IMR-90 (cell line): ENCODE results near the gene TSC22D3. TPM values are rescaled to one million over a fixed set of nuclear protein-coding genes. Genes with fewer than 3 reads are reported as not detected.

Source experiments
- ATAC-seq: fragments of 200-7000 bp; cut with Tn5 transposase; 2 replicates; pipeline ENCODE4 v1.9.1; 2020; ENCODE audit warnings: low read depth, mild to moderate bottlenecking, moderate library complexity
- BruUV-seq: library from RNA; stranded (reverse); fragments of 400-500 nt; replicated peaks from 2 replicates; lab custom pipeline; 2021; lab: Mats Ljungman, UMichigan
- CTCF ChIA-PET: fragments of 300-600 bp; formaldehyde crosslinking; extraction: SDS; loops from one replicate; lab custom pipeline; 2021; ENCODE audit warnings: antibody characterized with exemption; lab: Yijun Ruan, JAX
- POLR2A ChIA-PET: fragments of 300-600 bp; sonication (Branson Sonifier 250); formaldehyde crosslinking; loops from one replicate; lab custom pipeline; 2022; ENCODE audit warnings: antibody characterized with exemption; ENCODE audit not compliant: unreplicated experiment; lab: Charles Lee
- DNase-seq: peaks from one replicate; pipeline ENCODE4 v3.0.0; 2013
- H2AFZ ChIP-seq: replicated peaks from 2 replicates; pipeline ENCODE3; 2013; ENCODE audit warnings: low read length, mild to moderate bottlenecking; ENCODE audit not compliant: poor library complexity
- H2AK5ac ChIP-seq: 2 replicates; pipeline ENCODE4 v1.6.1; 2013; ENCODE audit warnings: low read depth, low read length, inconsistent platforms
- H2AK9ac ChIP-seq: replicated peaks from 2 replicates; pipeline ENCODE3; 2013; ENCODE audit warnings: mild to moderate bottlenecking, low read depth, low read length, moderate library complexity; ENCODE audit not compliant: poor library complexity
- H2BK120ac ChIP-seq: 2 replicates; pipeline ENCODE4 v1.6.1; 2013; ENCODE audit warnings: low read depth, low read length, inconsistent platforms
- H2BK15ac ChIP-seq: 3 replicates; pipeline ENCODE4 v1.6.1; 2013; ENCODE audit warnings: low read depth, low read length, inconsistent platforms
- H2BK20ac ChIP-seq: 2 replicates; pipeline ENCODE4 v1.6.1; 2013; ENCODE audit warnings: low read depth, mild to moderate bottlenecking, inconsistent platforms, low read length, moderate library complexity
- H2BK5ac ChIP-seq: 2 replicates; pipeline ENCODE4 v1.6.1; 2013; ENCODE audit warnings: mild to moderate bottlenecking, low read depth, low read length, inconsistent platforms; ENCODE audit not compliant: poor library complexity, severe bottlenecking
- H3K14ac ChIP-seq: replicated peaks from 2 replicates; pipeline ENCODE4 v1.6.1; 2013; ENCODE audit warnings: low read depth, low read length, inconsistent platforms
- H3K18ac ChIP-seq: 2 replicates; pipeline ENCODE4 v1.6.1; 2013; ENCODE audit warnings: low read depth, low read length, control low read depth
- H3K23ac ChIP-seq: 2 replicates; pipeline ENCODE4 v1.6.1; 2013; ENCODE audit warnings: low read depth, low read length, inconsistent platforms
- H3K27ac ChIP-seq: 2 replicates; pipeline ENCODE4 v1.5.1; 2013; ENCODE audit warnings: mild to moderate bottlenecking, control low read depth, low read length; ENCODE audit not compliant: insufficient read depth
- H3K27me3 ChIP-seq: 2 replicates; pipeline ENCODE4 v1.6.1; 2013; ENCODE audit warnings: low read length; ENCODE audit not compliant: control insufficient read depth, insufficient read depth
- H3K36me3 ChIP-seq: 2 replicates; pipeline ENCODE4 v1.6.1; 2013; ENCODE audit warnings: low read length, mixed read lengths; ENCODE audit not compliant: control insufficient read depth, insufficient read depth
- H3K4ac ChIP-seq: 2 replicates; pipeline ENCODE4 v1.6.1; 2013; ENCODE audit warnings: low read depth, low read length, inconsistent platforms
- H3K4me1 ChIP-seq: 2 replicates; pipeline ENCODE4 v1.6.1; 2013; ENCODE audit warnings: low read length, mixed read lengths; ENCODE audit not compliant: control insufficient read depth, insufficient read depth
- H3K4me2 ChIP-seq: 2 replicates; pipeline ENCODE4 v1.6.1; 2013; ENCODE audit warnings: low read depth, mild to moderate bottlenecking, control low read depth, low read length, moderate library complexity
- H3K4me3 ChIP-seq: 2 replicates; pipeline ENCODE4 v1.5.1; 2013; ENCODE audit warnings: low read depth, mild to moderate bottlenecking, control low read depth, low read length, moderate library complexity; ENCODE audit not compliant: insufficient read depth
- H3K56ac ChIP-seq: 2 replicates; pipeline ENCODE4 v1.6.1; 2013; ENCODE audit warnings: low read length, inconsistent platforms; ENCODE audit not compliant: insufficient read depth; ENCODE audit errors: extremely low read depth
- H3K79me1 ChIP-seq, 2 experiments: 2 replicates each; pipeline ENCODE4 v1.6.1; 2013; ENCODE audit warnings: low read length in 2 of 2, inconsistent platforms in 1 of 2, low read depth in 1 of 2
- H3K9ac ChIP-seq: 2 replicates; pipeline ENCODE4 v1.6.1; 2013; ENCODE audit warnings: low read depth, low read length, control low read depth
- H3K9me1 ChIP-seq: 2 replicates; pipeline ENCODE4 v1.6.1; 2013; ENCODE audit warnings: low read length, inconsistent platforms; ENCODE audit not compliant: insufficient read depth
- H3K9me3 ChIP-seq: 2 replicates; pipeline ENCODE4 v1.6.1; 2013; ENCODE audit warnings: low read length; ENCODE audit not compliant: control insufficient read depth, insufficient read depth
- H4K20me1 ChIP-seq: 2 replicates; pipeline ENCODE4 v1.6.1; 2013; ENCODE audit warnings: low read length, inconsistent platforms; ENCODE audit not compliant: insufficient read depth
- H4K5ac ChIP-seq: 2 replicates; pipeline ENCODE4 v1.6.1; 2013; ENCODE audit warnings: mild to moderate bottlenecking, low read depth, low read length, control low read depth
- H4K8ac ChIP-seq, 2 experiments: 2 replicates each; pipeline ENCODE4 v1.6.1; 2013; ENCODE audit warnings: low read depth in 2 of 2, low read length in 2 of 2, control low read depth in 1 of 2, inconsistent platforms in 1 of 2
- H4K91ac ChIP-seq: 2 replicates; pipeline ENCODE4 v1.6.1; 2013; ENCODE audit warnings: low read depth, low read length, inconsistent platforms; ENCODE audit not compliant: insufficient read depth
- BHLHE40 ChIP-seq: fragments of 150-350 bp; IDR thresholded peaks from 2 replicates; pipeline ENCODE4 v1.6.1; 2016; ENCODE audit warnings: mild to moderate bottlenecking, low read depth, low read length
- CEBPB ChIP-seq: IDR thresholded peaks from 2 replicates; pipeline ENCODE4 v1.6.1; 2012; ENCODE audit warnings: low read depth, low read length, improper control_type of control experiment
- CHD1 ChIP-seq: IDR thresholded peaks from 2 replicates; pipeline ENCODE4 v1.6.1; 2012; ENCODE audit warnings: low read depth, low read length, improper control_type of control experiment
- MAZ ChIP-seq: IDR thresholded peaks from 2 replicates; pipeline ENCODE4 v1.6.1; 2012; ENCODE audit warnings: low read depth, mild to moderate bottlenecking, low read length, improper control_type of control experiment, moderate library complexity, borderline replicate concordance
- MXI1 ChIP-seq: IDR thresholded peaks from 2 replicates; pipeline ENCODE4 v1.6.1; 2012; ENCODE audit warnings: low read depth, mild to moderate bottlenecking, low read length, moderate library complexity, borderline replicate concordance
- RCOR1 ChIP-seq: IDR thresholded peaks from 2 replicates; pipeline ENCODE4 v1.6.1; 2012; ENCODE audit warnings: mild to moderate bottlenecking, low read length, improper control_type of control experiment; ENCODE audit not compliant: insufficient replicate concordance
- WGBS, 2 experiments: methylation state at CpG; one replicate each; pipeline versions ENCODE4 v1.1.5 to v1.1.7; 2013; ENCODE audit warnings: missing lambda C conversion rate in 2 of 2; ENCODE audit not compliant: insufficient read length in 1 of 2; ENCODE audit errors: extremely low coverage in 2 of 2; 5-methylcytosine and 5-hydroxymethylcytosine counted together
- dilution Hi-C: fragments of 300-500 bp; cut with HindIII; formaldehyde crosslinking; loops from one replicate; pipeline ENCODE4 v1.14.3; 2018; ENCODE audit warnings: low sequenced_read_pairs; ENCODE audit not compliant: unreplicated experiment
- in situ Hi-C: fragments of 300-500 bp; cut with MboI; formaldehyde crosslinking; loops from 3 replicates; pipeline ENCODE4 v1.14.3; 2019; ENCODE audit warnings: low sequenced_read_pairs, inconsistent platforms, mixed read lengths
- intact Hi-C: fragments of 100-400 bp; cut with micrococcal nuclease; formaldehyde crosslinking; loops from 2 replicates; pipeline ENCODE4 v1.10.0; 2022
- polyA plus RNA-seq, 3 experiments: library from polyadenylated mRNA; depleted of rRNA; stranded (reverse); fragments of >200 nt; gene quantifications; 2 replicates each; pipeline ENCODE4 v1.2.3, GENCODE V29; 2012; ENCODE audit warnings: low replicate concordance in 1 of 3
- total RNA-seq: library from RNA; depleted of rRNA; stranded (reverse); fragments of >200 nt; gene quantifications from 2 replicates; pipeline ENCODE4 v1.2.3, GENCODE V29; 2012
- TF ChIP-seq, protein P1 (sequence below): fragments of 150-350 bp; IDR thresholded peaks from 2 replicates; pipeline ENCODE4 v1.6.1; 2016; ENCODE audit warnings: low read depth, mild to moderate bottlenecking, low read length, moderate library complexity, borderline replicate concordance

TSC22D3 gene
- total and polyA plus RNA-seq, 2 of the 4 experiments (the other 2 are of a cell fraction), result 9.9 to 14.0 TPM

DNA sequence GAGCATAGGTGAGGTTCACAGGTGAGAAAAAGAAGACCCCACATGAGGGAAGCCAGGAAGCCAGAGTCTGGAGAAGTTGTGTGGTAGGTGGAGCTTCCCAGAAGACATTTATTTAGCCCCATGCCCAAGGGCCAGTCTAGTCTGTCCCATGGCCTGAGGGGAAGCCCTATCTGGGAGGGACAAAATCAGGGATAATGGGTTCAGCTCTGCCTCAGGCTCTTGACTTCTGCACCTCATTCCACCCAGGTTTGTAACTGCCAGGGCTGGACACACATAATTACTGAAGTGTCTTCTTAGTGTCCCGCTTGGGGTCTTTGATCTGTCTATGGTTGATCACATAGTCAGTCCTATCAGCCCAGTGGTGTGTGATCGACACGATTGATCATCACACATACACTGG is 36.0 kb downstream of the TSC22D3 start:
- DNase-seq (no peak), ATAC-seq (no peak)
- Histone ChIP-seq H3K14ac (no peak overlapping the region), H3K4me1 (peaks cover 3% of the 10 kb centered on the region; the same call in 1 of the 2 replicates), H3K36me3 (no peaks in the 10 kb centered on the region), H2BK15ac (no peak overlapping the region), H3K27me3 (peaks cover 35% of the 10 kb centered on the region), H3K9me3 (no peaks in the 10 kb centered on the region), H2BK5ac (no peak overlapping the region), H4K91ac (no peak overlapping the region), H3K18ac (no peak overlapping the region), H3K4me3 (no peak overlapping the region), H2AK5ac (no peak overlapping the region), H3K9ac (no peak overlapping the region), H3K56ac (no peak overlapping the region), H2AK9ac (no peak overlapping the region), H3K4me2 (no peak overlapping the region), H3K79me1 (no peaks in the 10 kb centered on the region), H3K23ac (no peak overlapping the region), H4K5ac (no peak overlapping the region), H2BK20ac (no peak overlapping the region), H3K4ac (no peak overlapping the region), H4K8ac (no peak overlapping the region), H3K27ac (no peak overlapping the region), H2AFZ (no peak overlapping the region), H3K9me1 (no peaks in the 10 kb centered on the region), H4K20me1 (peaks cover 4% of the 10 kb centered on the region; the same call in 1 of the 2 replicates), H2BK120ac (no peak overlapping the region)
- no TSS peak for BruUV-seq
- WGBS, 2 experiments, result no CpG with 5 or more reads among the region's 3 CpGs
- TF ChIP-seq RCOR1, result no peak
- no peak for TF ChIP-seq MAZ
- TF ChIP-seq MXI1, result no peak
- no peak for TF ChIP-seq CEBPB
- TF ChIP-seq CHD1, result no peak
- no peak for TF ChIP-seq BHLHE40
- TF ChIP-seq, protein P1, sequence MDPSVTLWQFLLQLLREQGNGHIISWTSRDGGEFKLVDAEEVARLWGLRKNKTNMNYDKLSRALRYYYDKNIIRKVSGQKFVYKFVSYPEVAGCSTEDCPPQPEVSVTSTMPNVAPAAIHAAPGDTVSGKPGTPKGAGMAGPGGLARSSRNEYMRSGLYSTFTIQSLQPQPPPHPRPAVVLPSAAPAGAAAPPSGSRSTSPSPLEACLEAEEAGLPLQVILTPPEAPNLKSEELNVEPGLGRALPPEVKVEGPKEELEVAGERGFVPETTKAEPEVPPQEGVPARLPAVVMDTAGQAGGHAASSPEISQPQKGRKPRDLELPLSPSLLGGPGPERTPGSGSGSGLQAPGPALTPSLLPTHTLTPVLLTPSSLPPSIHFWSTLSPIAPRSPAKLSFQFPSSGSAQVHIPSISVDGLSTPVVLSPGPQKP, result no peak
- CTCF ChIA-PET, result no interaction called here
- in situ Hi-C loops (no loop called here), dilution Hi-C loops (no loop called here), intact Hi-C loops (no loop called here)
- POLR2A ChIA-PET, result no interaction called here
